GM23338 (cell line): ENCODE results near the gene SCAMP1. TPM values are rescaled to one million over a fixed set of nuclear protein-coding genes. Genes with fewer than 3 reads are reported as not detected.

Experiments used
- ATAC-seq: fragments of 200-7000 bp; cut with Tn5 transposase; 3 replicates; pipeline ENCODE4 v1.9.1; 2020
- DNase-seq: peaks from one replicate; pipeline ENCODE4 v3.0.0-alpha.2; 2015; ENCODE audit warnings: low spot score
- H2AFZ ChIP-seq: fragments of 200-600 bp; sonication (generic); 2 replicates; pipeline ENCODE4 v1.8.0; 2016; ENCODE audit warnings: antibody characterized with exemption, mild to moderate bottlenecking, moderate library complexity
- H3F3A ChIP-seq: fragments of 200-600 bp; sonication (generic); replicated peaks from 2 replicates; pipeline ENCODE4 v1.8.0; 2017; ENCODE audit warnings: antibody characterized with exemption, mixed run types, low read depth
- H3K27ac ChIP-seq: fragments of 200-600 bp; sonication (generic); 2 replicates; pipeline ENCODE4 v1.6.1; 2016; ENCODE audit warnings: low read depth
- H3K27me3 ChIP-seq: fragments of 200-600 bp; sonication (generic); 2 replicates; pipeline ENCODE4 v1.8.0; 2016; ENCODE audit warnings: mild to moderate bottlenecking, mixed run types, moderate library complexity; ENCODE audit not compliant: insufficient read depth
- H3K36me3 ChIP-seq: fragments of 200-600 bp; sonication (generic); 2 replicates; pipeline ENCODE4 v1.8.0; 2016; ENCODE audit warnings: mild to moderate bottlenecking; ENCODE audit not compliant: insufficient read depth
- H3K4me1 ChIP-seq: fragments of 200-600 bp; sonication (generic); 2 replicates; pipeline ENCODE4 v1.8.0; 2016; ENCODE audit warnings: mild to moderate bottlenecking, moderate library complexity; ENCODE audit not compliant: insufficient read depth
- H3K4me2 ChIP-seq: fragments of 200-600 bp; sonication (generic); 2 replicates; pipeline ENCODE4 v1.7.1; 2017; ENCODE audit warnings: mixed run types
- H3K4me3 ChIP-seq: fragments of 200-600 bp; sonication (generic); 2 replicates; pipeline ENCODE4 v1.6.1; 2016; ENCODE audit warnings: mixed run types
- H3K79me2 ChIP-seq: fragments of 200-600 bp; sonication (generic); replicated peaks from 2 replicates; pipeline ENCODE4 v1.8.0; 2017; ENCODE audit warnings: mild to moderate bottlenecking; ENCODE audit not compliant: insufficient read depth
- H3K9me2 ChIP-seq: fragments of 200-600 bp; sonication (generic); 2 replicates; pipeline ENCODE4 v1.8.0; 2017; ENCODE audit not compliant: insufficient read depth
- H4K20me1 ChIP-seq: fragments of 200-600 bp; sonication (generic); replicated peaks from 2 replicates; pipeline ENCODE4 v1.8.0; 2017; ENCODE audit warnings: mild to moderate bottlenecking; ENCODE audit not compliant: insufficient read depth
- H3K27ac Mint-ChIP-seq: 2 replicates; pipeline ENCODE4 v1.8.0; 2020; ENCODE audit warnings: inconsistent platforms, mild to moderate bottlenecking, moderate library complexity, mixed read lengths
- H3K27me3 Mint-ChIP-seq: 3 replicates; pipeline ENCODE4 v1.8.0; 2022; ENCODE audit warnings: low read depth, mild to moderate bottlenecking, moderate library complexity, mixed read lengths, inconsistent platforms; ENCODE audit not compliant: insufficient read depth, poor library complexity
- H3K36me3 Mint-ChIP-seq: 3 replicates; pipeline ENCODE4 v1.8.0; 2021; ENCODE audit warnings: low read depth, mild to moderate bottlenecking, inconsistent platforms, moderate library complexity, mixed read lengths
- H3K4me1 Mint-ChIP-seq: 3 replicates; pipeline ENCODE4 v1.8.0; 2020; ENCODE audit warnings: mild to moderate bottlenecking, inconsistent platforms, mixed read lengths
- H3K4me3 Mint-ChIP-seq: 3 replicates; pipeline ENCODE4 v1.8.0; 2021; ENCODE audit warnings: moderate library complexity, mild to moderate bottlenecking, inconsistent platforms, mixed read lengths
- H3K9me3 Mint-ChIP-seq: 3 replicates; pipeline ENCODE4 v1.8.0; 2020; ENCODE audit warnings: moderate library complexity, mild to moderate bottlenecking, inconsistent platforms, mixed read lengths
- CTCF ChIP-seq, 2 experiments: fragments of 200-600 bp in 1 of 2; sonication (generic) in 1 of 2; conservative IDR thresholded peaks; 2 replicates each; pipeline versions ENCODE4 v1.5.1 to v1.6.1; 2016 to 2017; ENCODE audit warnings: antibody characterized with exemption in 2 of 2, low read depth in 2 of 2, mild to moderate bottlenecking in 2 of 2, moderate library complexity in 1 of 2
- POLR2AphosphoS5 ChIP-seq: IDR thresholded peaks from 2 replicates; pipeline ENCODE4 v1.6.1; 2016; ENCODE audit warnings: antibody characterized with exemption, low read depth
- REST ChIP-seq: IDR thresholded peaks from one replicate; pipeline ENCODE4 v1.6.1; 2018; ENCODE audit warnings: antibody characterized with exemption; ENCODE audit not compliant: unreplicated experiment
- ZNF462 ChIP-seq: fragments of 250-450 bp; sonication (Bioruptor Pico); IDR thresholded peaks from 2 replicates; pipeline ENCODE4 v1.5.0; 2020; ENCODE audit warnings: mild to moderate bottlenecking, moderate library complexity
- polyA plus RNA-seq: library from polyadenylated mRNA; unstranded; fragments of >200 nt; fragmentation: Nextera tagmentation; extraction: Ambion mirVana; gene quantifications from 2 replicates; pipeline ENCODE4 v1.2.1, GENCODE V29; 2016
- total RNA-seq: library from RNA; depleted of rRNA; stranded (reverse); fragments of >200 nt; shearing (Covaris generic); gene quantifications from 2 replicates; pipeline ENCODE4 v1.2.3, GENCODE V29; 2014

SCAMP1 gene
- total and polyA plus RNA-seq, 2 experiments from 2014 or later: 26.8 to 53.9 TPM

DNA sequence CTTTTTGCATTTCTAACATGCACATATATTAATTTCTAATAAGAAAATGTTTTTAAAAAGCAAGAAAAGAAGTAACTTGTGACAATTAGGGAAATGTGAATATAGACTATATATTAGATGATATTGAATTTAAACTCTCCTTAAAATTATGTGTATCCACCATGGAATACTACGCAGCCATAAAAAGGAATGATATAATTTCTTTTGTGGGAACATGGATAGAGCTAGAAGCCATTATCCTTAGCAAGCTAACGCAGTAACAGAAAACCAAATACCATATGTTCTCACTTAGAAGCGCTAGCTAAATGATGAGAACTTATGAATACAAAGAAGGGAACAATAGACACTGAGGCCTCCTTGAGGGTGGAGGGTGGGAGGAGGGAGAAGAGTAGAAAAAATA, 42.1 kb upstream of the SCAMP1 start (continued):
- TF ChIP-seq REST: no peak
- TF ChIP-seq POLR2AphosphoS5: no peak

DNA sequence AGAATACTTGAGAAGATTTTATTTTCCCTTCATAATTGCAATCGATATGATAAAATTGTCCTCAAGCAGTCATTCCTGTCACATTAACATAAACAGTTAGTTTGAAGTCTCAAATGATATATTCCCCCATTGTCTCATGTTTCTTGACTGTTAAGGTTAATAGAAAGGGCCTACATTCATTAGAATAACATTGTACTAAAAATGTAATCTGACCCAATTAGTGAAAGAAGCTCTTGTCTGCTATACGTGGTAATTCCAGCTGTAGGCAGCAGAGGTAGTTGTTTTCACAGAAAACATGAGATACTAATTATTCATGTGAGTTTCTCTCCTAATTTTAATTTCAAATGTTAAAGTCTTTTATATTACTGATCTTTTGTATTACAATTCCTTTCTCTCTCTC, 40.0 kb upstream of the SCAMP1 start:
- Histone ChIP-seq H3K4me1 (peaks cover 12% of the 10 kb centered on the region), H4K20me1 (no peaks in the 10 kb centered on the region), H3K79me2 (no peaks in the 10 kb centered on the region), H3K27ac (no peak overlapping the region), H3K4me3 (no peak overlapping the region), H2AFZ (no peak overlapping the region), H3K4me2 (no peak overlapping the region), H3K27me3 (no peaks in the 10 kb centered on the region), H3K36me3 (no peaks in the 10 kb centered on the region), H3F3A (no peaks in the 10 kb centered on the region), H3K9me2 (no peaks in the 10 kb centered on the region)
- Mint-ChIP-seq H3K4me3 (no peak overlapping the region), H3K36me3 (no peaks in the 10 kb centered on the region), H3K27me3 (no peaks in the 10 kb centered on the region), H3K9me3 (no peaks in the 10 kb centered on the region), H3K4me1 (peaks cover 17% of the 10 kb centered on the region), H3K27ac (no peak overlapping the region)
- ATAC-seq (peak; percentile 51; the same call in 2 of the 3 replicates), DNase-seq (peak; percentile 67)
- no peak for TF ChIP-seq ZNF462 (CRISPR knock-in tag)
- peak; percentile 70 to 80 for TF ChIP-seq CTCF (conservative IDR thresholded peaks at IDR 0.05; ENCODE audit: low read depth in 2 of 2)
